Fibroblast of villous mesenchyme (primary cell): Measurements from ENCODE around the gene MOCS2. TPM values are rescaled to one million over a fixed set of nuclear protein-coding genes. Genes with fewer than 3 reads are reported as not detected.

Experiments used
- DNase-seq: peaks from one replicate; pipeline ENCODE4 v3.0.0-alpha.2; 2010; ENCODE audit warnings: low read depth
- H3K4me3 ChIP-seq: 2 replicates; pipeline ENCODE4 v1.5.1; 2011; ENCODE audit warnings: low read depth, mild to moderate bottlenecking, low read length
- CTCF ChIP-seq: IDR thresholded peaks from 2 replicates; pipeline ENCODE4 v1.5.1; 2012; ENCODE audit warnings: low read depth, mild to moderate bottlenecking, low read length; ENCODE audit not compliant: insufficient read depth
- total RNA-seq: library from RNA; depleted of rRNA; stranded (reverse); fragments of >200 nt; gene quantifications from 2 replicates; pipeline ENCODE4 v1.2.3, GENCODE V29; 2012

Gene MOCS2
- total RNA-seq, 1 donor = 60.9 TPM

- TF ChIP-seq CTCF = peak; percentile 23
- H3K4me3 ChIP-seq = no peak overlapping the region
- DNase-seq = peak; percentile 40
Observed at GRCh38 chr5:53071738-53072137, 37.8 kb downstream of the MOCS2 start.

GRCh38 chr5:53071298-53071697, 38.3 kb downstream of the MOCS2 start:
- DNase-seq = no peak
- no peak for TF ChIP-seq CTCF
- no peak overlapping the region for H3K4me3 ChIP-seq

- no peak overlapping the region for H3K4me3 ChIP-seq
Observed at GRCh38 chr5:53069626-53070025, 39.9 kb downstream of the MOCS2 start.

GRCh38 chr5:53068291-53068836, 41.2 kb downstream of the MOCS2 start:
- no peak for TF ChIP-seq CTCF
- H3K4me3 ChIP-seq = no peak overlapping the region
- DNase-seq = no peak

More at GRCh38 chr5:53069626-53070025, 39.9 kb downstream of the MOCS2 start:
- TF ChIP-seq CTCF = no peak
- DNase-seq = peak; percentile 36

GRCh38 chr5:53067641-53068040, 41.9 kb downstream of the MOCS2 start:
- no peak for DNase-seq
- no peak overlapping the region for H3K4me3 ChIP-seq
- no peak for TF ChIP-seq CTCF

GRCh38 chr5:53066088-53066487, 43.5 kb downstream of the MOCS2 start:
- H3K4me3 ChIP-seq = no peak overlapping the region
- no peak for DNase-seq
- TF ChIP-seq CTCF = no peak

- peak; percentile 11 for DNase-seq
- H3K4me3 ChIP-seq = no peak overlapping the region
- TF ChIP-seq CTCF = no peak
Observed at GRCh38 chr5:53063791-53064190, 45.8 kb downstream of the MOCS2 start.
